GM12864 (cell line): ENCODE data around the gene NEU4.
A peak's percentile ranks its signal among the peaks of the same experiment; 100 is the strongest.

ENCODE experiments used
- DNase-seq: peaks from one replicate; pipeline ENCODE4 v3.0.0-alpha.2; 2011; ENCODE audit warnings: low read depth
- H3K4me3 ChIP-seq: 2 replicates; pipeline ENCODE4 v1.5.1; 2011; ENCODE audit warnings: mild to moderate bottlenecking, low read depth, low read length, control low read depth
- CTCF ChIP-seq: IDR thresholded peaks from 2 replicates; pipeline ENCODE4 v1.5.1; 2011; ENCODE audit warnings: low read depth, mild to moderate bottlenecking, moderate library complexity, low read length, control low read depth, inconsistent platforms; ENCODE audit errors: missing control alignments

The NEU4 gene

GRCh38 chr2:241770936-241771285 is 38.1 kb upstream of the NEU4 start:
- no peak for DNase-seq
- no peak overlapping the region for H3K4me3 ChIP-seq
- no peak for TF ChIP-seq CTCF

GRCh38 chr2:241771286-241772062 is 37.5 kb upstream of the NEU4 start:
- DNase-seq, result no peak
- TF ChIP-seq CTCF, result no peak
- H3K4me3 ChIP-seq, result peak overlapping the region; percentile 7; the same call in 1 of the 2 replicates

- TF ChIP-seq CTCF, result no peak
- DNase-seq, result peak; percentile 39
- peak overlapping the region; percentile 7; the same call in 1 of the 2 replicates for H3K4me3 ChIP-seq
These were observed 36.9 kb upstream of the NEU4 start for GRCh38 chr2:241772063-241772499.

GRCh38 chr2:241773511-241774418 is 35.2 kb upstream of the NEU4 start:
- no peak for DNase-seq
- H3K4me3 ChIP-seq, result no peak overlapping the region
- TF ChIP-seq CTCF, result no peak

GRCh38 chr2:241774419-241775222 is 34.4 kb upstream of the NEU4 start:
- no peak for DNase-seq
- no peak for TF ChIP-seq CTCF
- no peak overlapping the region for H3K4me3 ChIP-seq

GRCh38 chr2:241775223-241776177 is 33.5 kb upstream of the NEU4 start:
- DNase-seq, result no peak
- TF ChIP-seq CTCF, result no peak
- H3K4me3 ChIP-seq, result no peak overlapping the region
